Stimulated activated CD4-positive, alpha-beta T cell treated with anti-CD3 and anti-CD28 coated beads, TNF-alpha, amount 100 ng/mL, for 48 hours (primary cell): ENCODE data around the gene VIM.
A peak's percentile ranks its signal among the peaks of the same experiment; 100 is the strongest.

Experiments used
- DNase-seq, 3 donors: peaks; one replicate each; pipeline ENCODE4 v3.0.0-alpha.2; 2020; ENCODE audit warnings: low read depth in 3 of 3

Gene VIM

DNA sequence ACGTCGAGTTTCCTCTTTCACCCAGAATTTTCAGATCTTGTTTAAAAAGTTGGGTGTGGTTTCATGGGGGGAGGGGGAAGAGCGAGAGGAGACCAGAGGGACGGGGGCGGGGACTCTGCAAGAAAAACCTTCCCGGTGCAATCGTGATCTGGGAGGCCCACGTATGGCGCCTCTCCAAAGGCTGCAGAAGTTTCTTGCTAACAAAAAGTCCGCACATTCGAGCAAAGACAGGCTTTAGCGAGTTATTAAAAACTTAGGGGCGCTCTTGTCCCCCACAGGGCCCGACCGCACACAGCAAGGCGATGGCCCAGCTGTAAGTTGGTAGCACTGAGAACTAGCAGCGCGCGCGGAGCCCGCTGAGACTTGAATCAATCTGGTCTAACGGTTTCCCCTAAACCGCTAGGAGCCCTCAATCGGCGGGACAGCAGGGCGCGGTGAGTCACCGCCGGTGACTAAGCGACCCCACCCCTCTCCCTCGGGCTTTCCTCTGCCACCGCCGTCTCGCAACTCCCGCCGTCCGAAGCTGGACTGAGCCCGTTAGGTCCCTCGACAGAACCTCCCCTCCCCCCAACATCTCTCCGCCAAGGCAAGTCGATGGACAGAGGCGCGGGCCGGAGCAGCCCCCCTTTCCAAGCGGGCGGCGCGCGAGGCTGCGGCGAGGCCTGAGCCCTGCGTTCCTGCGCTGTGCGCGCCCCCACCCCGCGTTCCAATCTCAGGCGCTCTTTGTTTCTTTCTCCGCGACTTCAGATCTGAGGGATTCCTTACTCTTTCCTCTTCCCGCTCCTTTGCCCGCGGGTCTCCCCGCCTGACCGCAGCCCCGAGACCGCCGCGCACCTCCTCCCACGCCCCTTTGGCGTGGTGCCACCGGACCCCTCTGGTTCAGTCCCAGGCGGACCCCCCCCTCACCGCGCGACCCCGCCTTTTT, at the start of gene VIM:
Gene VIM, plus strand, starts transcription at position 151 of the 925 bp plus-strand sequence. CDS start 1,182 bp downstream, outside the sequence.
- peak; percentile 58 to 78 (median 73) for DNase-seq

DNA sequence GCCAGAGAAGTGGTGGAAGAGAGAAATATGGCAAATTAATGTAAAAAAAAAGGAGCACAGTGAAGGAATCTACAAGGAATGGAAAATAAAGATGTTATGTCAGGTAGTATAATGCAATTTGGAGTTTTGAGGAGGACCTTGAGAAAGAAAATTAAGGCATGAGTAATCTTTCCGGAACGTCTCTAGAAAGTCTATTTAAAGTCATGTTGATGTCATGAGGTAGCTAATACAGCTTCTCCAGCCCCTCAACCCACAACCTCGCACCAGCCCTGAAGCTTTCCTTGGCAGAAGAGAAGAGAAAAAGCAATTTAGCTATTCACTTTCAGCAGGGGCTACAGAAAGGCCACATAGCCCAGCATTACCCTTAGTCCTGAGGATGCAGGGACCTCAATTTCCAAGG, 49.0 kb upstream of the VIM start:
- no peak for DNase-seq

DNA sequence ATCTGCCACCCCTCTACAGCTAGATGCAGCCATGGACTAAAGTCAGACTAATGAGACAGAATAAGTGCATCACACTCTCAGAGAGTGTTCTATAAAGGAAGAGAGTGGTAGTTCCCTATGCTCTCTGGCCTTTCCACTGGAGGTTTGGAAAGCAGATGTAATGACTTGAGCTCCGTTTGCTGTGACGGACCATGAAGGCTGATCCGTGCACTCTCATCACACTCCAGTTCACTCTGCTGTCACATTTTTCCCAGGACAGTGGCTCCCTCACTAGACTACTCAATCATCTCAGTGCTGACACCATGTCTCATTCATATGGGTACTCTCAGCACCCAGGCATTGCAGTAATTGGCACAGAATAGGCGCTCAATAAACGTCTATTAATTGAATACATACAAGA, 46.9 kb upstream of the VIM start:
- no peak for DNase-seq

DNA sequence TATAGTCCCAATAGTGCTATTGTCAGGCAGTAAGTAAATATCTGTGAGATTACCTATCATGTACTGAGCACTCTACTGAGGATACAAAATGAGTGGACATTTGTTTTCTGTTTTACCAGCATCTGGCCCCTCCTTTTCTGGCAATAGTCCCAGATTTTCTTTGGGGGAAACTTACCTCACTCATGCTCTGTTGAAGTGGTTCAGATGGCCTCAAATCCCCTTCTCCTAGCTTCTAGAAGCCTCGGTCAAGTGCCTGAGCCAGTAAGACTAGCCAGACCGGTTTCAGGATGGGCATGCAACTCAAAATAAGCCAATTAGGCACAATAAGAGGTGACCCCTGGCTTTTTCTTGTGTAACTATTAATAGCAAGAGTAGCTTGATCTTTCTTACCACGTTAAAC, 46.3 kb upstream of the VIM start:
- DNase-seq: no peak

DNA sequence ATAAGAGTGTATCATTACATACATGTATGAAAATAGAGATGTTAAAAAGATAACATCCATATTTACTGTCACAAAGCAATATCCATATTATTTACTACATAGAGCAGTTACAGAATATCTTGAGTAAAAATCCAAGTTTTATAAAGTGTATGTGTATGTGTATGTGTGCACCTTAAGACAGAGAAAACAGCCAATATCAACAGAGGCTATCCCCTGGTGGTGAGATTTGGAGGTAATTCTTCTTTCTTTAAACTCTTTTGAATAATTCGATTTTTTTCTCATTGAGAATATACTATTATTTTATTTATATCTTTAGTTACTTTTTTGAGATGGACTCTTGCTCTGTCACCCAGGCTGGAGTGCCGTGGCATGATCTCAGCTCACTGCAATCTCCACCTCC, 44.9 kb upstream of the VIM start:
- DNase-seq: no peak

DNA sequence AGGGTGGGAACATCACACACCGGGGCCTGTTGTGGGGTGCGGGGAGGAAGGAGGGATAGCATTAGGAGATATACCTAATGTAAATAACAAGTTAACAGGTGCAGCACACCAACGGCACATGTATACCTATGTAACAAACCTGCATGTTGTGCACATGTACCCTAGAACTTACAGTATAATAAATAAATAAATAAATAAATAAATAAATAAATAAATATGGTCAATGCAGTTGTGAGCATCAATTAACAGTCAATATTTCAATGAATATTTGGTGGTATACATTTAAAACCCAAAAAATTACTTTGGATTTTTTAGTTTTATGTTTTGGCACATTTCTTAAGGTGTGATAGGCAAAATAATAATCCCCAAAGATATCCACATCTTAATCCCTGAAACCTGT, 42.2 kb upstream of the VIM start:
- no peak for DNase-seq

DNA sequence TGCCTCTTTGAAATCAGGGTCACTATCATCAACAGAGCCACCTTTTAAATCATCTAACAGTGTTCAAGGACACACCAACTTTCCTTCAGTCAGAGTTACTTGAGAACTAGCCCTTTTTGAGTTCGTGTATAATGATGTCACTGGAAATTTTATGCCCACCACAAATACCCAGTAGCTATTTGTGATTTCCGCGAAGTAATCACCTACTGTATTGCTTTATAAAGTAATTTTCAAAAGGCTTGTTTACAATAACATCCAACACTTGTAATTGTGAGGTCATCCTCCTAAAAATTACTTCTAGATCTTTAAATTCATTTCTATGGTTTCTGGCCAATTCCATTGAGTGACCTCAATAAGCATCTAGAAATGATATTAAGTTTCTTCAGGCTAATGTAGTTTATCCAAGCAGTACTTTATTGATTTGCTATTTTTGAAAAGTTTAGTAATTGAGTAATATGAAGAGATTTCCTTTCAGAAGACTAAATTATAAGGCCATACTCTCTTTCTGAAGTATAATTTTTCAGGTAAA, 39.3 kb upstream of the VIM start:
- DNase-seq: no peak

DNA sequence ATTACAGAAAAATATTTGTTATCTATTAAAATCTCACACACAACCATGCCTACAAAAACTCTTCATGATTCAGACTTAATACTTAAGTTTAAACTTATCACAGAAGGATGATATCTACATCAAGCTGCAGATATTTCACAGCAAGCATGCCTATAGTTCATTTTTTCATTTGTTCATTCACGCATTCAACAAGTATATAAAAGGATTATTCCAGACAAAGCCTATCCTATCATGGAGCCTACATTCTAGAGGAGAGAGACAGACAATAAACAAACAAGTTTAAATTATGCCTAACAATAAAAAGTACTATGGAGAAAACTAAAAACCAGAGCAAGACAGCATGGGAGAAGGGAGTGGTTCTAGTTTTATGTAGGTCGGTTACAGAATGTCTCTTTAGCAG, 37.4 kb upstream of the VIM start:
- DNase-seq: no peak

DNA sequence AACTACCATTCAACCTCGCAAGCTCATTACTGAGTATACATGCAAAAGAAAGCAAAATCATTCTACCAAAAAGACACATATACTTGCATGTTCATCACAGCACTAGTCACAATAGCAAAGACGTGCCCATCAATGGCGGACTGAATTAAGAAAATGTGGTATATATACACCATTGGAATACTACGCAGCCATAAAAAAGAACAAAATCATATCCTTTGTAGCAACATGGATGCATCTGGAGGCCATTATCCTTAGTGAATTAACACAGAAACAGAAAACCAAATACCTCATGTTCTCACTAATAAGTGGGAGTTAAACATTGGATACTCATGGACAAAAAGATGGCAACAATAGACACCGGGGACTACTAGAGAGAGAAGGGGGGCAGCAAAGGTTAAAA, 33.0 kb upstream of the VIM start:
- DNase-seq: no peak

DNA sequence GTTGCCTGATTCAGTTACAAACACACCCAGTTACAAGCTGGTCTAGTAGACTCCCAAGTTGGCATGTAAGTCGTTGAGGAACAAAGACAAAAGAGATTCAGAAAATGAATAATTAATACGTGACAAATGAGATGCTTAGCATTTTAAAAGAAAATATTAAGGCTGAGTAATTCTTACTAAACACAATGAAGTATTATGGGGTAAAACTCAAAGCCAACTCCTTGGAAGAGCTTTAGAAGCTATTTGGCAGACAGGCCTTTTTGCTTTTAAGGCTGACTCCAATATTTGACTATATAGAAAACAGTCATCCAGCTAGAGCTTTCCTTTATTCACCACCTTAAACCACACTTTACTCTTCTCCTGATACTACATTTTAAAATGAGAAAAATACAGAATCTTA, 32.0 kb upstream of the VIM start:
- no peak for DNase-seq

GRCh38 chr10:17196573-17196972, 31.5 kb upstream of the VIM start:
- DNase-seq: no peak

GRCh38 chr10:17199351-17199804, 28.7 kb upstream of the VIM start:
- no peak for DNase-seq

DNA sequence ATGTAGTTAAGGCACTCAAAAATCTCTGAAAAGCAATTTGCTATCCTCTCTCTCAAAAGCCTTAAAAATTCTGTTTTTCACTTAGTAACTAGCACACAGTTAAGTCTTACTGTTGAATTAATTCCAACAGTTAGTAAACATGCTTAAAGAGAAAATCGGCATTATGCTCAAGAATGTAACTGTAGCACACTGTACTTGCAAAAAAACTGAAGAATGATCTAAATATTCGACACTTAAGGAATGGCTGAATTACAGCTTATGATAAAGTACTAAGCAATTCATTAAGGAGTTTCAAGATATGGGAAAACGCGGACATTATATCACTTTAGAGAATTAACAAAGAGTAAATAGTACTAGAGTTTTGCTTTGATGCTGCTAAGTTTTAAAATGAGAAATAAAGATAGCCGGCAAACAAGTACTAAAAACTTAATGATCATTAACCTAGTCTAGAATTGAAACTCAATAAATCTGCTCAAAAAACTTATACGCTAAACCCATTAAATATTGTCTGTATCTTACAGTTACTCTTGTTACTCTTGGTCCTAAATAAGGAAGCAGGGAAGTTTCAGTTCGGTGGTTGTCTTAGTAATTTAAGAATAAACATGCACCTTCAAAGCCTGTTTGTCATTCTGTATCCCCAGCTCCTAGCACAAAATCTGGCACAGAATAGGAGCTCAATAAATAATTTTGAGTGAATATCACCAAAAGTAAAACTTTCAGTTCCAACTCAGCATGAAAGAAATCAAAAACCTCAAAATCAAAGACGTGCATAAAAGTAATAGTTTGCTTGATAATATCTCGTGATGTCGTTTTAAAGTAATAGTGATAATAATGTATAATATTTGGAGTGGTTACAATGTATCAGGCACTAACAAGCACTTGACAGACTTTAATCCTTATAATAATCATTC, 27.8 kb upstream of the VIM start:
- DNase-seq: no peak

GRCh38 chr10:17200912-17201793, 26.9 kb upstream of the VIM start, which contains the start of gene TRDMT1:
Gene TRDMT1 (minus strand): TSS chr10:17201672. CDS start chr10:17201634, 38 bp downstream.
- peak; percentile 61 to 73 (median 67) for DNase-seq

DNA sequence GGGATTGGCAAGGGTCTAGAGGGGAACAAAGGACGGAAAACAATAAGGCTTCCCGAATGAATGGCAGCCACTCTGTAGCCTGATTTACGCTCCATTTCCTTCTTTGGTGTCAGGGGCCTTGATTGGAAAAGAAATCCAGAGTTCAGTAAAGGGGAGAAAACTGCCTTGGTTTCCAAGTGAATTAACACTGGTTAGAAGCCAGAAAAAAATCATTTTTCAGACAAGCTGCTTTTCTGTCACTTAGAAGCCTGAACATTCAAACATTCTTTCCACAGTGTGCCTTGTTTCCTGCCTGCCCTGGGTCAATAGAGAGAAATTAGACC, 26.3 kb upstream of the VIM start:
- no peak for DNase-seq

- no peak for DNase-seq
Observed at GRCh38 chr10:17202506-17202905, 25.5 kb upstream of the VIM start.

DNA sequence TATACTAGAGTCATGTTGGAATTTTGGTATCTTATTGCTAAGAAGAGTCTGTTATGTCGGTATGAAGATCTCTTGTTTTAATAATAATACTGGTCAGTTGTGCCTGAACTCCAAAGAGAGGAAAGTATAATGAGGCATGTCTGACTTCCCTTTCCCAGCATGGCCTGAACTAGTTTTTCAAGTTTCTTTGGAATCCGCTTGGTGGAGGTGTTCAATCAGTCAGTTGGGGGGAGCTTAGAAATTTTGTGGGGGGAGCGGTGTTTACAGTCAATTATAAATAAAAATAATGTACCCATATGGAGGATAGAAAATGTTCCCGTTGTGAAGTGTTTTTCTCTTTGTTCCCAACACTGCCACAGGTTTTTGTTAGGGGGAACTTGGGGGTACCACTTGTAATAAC, 25.0 kb upstream of the VIM start:
- DNase-seq: no peak

DNA sequence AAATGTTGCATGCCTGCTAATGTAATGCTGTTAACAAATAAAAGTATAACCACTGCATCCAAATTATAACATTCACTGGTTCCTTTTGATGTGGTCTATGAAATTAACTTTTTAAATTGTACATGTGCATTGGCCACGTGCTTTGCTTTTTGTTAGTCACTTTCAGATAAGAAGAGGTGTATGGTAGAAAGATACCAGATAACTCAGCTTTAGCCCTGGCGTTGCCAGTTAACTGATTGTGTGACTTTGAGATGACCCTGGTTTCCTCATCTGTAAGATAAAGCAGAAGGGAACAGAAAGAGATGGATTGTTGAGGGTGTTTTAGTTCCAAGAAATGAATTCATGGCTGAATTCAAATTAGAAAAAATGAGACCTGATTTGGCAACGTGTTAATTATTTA, 24.6 kb upstream of the VIM start:
- no peak for DNase-seq

DNA sequence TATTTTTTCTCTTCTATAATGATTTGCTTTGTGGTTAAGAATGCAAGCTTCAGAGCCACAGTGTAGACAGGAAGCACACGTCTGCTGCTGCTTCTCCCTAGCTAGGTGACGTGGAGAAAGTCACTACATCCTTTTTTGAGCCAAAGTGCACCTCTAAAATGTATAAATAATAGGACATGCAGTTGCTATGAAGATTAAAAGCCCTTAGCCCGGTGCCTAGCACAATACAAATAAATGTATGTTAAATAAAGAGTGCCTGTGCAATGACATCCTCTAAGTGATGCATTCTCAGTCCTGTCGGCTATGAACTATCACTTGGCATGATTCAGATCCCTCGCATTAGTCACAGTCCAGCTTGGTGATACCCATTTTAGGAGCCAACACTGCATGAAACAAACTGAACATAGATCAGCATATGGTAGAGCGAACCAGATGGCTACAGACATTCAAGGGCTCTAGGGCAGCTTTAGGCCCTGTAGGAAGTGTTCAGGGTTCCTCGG, 21.8 kb upstream of the VIM start:
- DNase-seq: no peak

GRCh38 chr10:17208476-17208875, 19.6 kb upstream of the VIM start:
- no peak for DNase-seq

- no peak for DNase-seq
Observed at GRCh38 chr10:17209302-17209701, 18.7 kb upstream of the VIM start.
